AG09319 (cell line): ENCODE measurements around the gene SEMA4D.

Source experiments
- DNase-seq: peaks from one replicate; pipeline ENCODE4 v3.0.0-alpha.2; 2010; ENCODE audit warnings: low read depth; ENCODE audit errors: extremely low read depth
- TF ChIP-seq, protein P1 (sequence below): IDR thresholded peaks from 2 replicates; pipeline ENCODE4 v1.5.1; 2011; ENCODE audit warnings: low read depth, mild to moderate bottlenecking, inconsistent platforms, low read length, moderate library complexity

Gene SEMA4D

DNA sequence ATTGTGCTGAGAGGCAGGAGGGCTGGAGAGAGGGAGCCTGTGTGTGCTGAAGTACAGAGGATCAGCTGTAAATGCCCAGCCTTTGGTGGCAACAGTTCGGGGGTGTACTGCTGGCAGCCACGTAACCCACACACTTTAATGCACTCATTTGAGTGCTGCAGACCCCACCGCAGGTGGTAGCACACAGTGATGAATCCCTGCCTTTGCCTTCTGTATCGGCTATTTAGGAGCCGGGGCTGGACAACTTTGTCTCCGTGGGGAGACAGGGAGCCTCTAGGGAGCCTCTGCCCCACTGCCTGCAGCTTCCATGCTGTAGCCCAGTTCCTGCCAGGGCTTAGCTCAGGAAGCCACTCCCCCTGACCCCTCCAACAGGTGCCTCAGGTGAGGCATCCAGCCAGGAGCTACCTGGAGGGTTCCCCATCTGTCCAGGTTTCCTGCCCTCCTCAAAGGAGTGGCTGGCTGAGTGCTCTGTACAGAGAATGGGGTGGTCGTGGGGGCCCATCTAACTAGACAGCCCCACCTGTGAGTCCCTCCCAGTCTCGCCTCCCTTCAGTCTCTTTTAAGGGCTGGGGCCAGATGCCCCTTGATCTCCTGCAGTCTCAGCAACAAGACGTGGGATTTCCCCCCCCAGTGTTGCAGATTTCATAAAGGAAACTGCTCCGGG, 135.1 kb downstream of the SEMA4D start:
- TF ChIP-seq, protein P1, sequence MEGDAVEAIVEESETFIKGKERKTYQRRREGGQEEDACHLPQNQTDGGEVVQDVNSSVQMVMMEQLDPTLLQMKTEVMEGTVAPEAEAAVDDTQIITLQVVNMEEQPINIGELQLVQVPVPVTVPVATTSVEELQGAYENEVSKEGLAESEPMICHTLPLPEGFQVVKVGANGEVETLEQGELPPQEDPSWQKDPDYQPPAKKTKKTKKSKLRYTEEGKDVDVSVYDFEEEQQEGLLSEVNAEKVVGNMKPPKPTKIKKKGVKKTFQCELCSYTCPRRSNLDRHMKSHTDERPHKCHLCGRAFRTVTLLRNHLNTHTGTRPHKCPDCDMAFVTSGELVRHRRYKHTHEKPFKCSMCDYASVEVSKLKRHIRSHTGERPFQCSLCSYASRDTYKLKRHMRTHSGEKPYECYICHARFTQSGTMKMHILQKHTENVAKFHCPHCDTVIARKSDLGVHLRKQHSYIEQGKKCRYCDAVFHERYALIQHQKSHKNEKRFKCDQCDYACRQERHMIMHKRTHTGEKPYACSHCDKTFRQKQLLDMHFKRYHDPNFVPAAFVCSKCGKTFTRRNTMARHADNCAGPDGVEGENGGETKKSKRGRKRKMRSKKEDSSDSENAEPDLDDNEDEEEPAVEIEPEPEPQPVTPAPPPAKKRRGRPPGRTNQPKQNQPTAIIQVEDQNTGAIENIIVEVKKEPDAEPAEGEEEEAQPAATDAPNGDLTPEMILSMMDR, result no peak
- no peak for DNase-seq

DNA sequence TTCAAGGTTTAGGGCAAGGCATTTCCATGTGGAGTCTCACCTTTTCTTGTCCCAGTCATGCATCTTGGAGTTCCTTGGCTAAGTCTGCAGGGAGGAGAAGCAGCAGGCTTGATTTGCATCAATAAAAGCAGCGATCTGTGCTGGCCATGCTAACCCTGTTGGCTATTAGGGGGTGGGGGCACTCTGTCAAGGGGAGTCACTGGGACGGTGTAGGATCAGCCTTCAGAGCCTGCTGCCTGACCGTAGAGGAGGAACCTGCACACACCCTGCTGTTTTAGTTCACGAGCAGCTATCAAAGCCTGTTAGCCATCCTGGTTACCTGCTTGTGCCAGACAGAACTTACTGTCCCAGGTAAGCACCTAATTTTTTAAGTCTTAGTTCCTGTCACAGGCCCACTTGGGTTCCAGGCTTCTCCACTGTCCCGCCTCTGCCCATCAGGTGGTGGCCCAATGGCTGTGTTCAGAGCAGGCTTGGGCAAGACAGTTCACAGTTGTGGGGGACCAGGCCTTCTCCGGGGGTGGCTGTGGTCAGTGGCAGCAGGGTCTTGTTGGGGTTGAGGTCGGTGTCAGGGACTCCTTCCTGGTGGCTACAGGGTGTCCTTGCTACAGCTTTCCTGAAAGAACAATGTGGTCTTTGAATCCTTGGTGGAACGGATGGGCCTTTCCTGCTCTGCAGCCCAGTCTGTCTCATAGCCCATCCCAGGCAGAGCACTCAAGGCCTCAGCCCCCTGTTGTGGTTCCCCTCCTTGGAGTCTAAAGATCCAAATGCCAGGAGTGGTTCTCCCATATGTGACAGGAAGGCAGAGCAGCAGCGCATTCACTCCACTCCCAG, 135.9 kb downstream of the SEMA4D start:
- TF ChIP-seq, protein P1, result no peak

DNA sequence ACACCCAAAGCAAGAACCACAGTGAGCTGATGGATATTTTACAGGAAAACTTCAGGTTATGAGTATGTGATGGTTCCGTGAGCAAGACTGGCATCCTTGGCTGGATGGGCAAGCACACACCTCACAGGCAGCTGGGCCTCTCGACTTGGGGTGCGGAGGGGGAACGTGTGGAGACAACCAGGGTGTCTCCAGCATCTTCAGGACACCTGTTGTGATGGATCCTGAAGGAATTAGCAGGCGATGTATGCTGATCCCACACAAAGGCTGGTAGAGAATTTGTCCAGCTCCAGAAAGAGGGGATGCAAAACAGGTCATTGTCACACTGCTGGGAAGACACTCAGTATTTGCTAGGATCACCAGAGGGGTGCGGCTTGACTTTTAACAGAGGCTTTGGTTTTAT, 136.9 kb downstream of the SEMA4D start:
- DNase-seq, result no peak
- TF ChIP-seq, protein P1, result no peak

More for the DNA sequence above, 135.9 kb downstream of the SEMA4D start:
- DNase-seq, result no peak

DNA sequence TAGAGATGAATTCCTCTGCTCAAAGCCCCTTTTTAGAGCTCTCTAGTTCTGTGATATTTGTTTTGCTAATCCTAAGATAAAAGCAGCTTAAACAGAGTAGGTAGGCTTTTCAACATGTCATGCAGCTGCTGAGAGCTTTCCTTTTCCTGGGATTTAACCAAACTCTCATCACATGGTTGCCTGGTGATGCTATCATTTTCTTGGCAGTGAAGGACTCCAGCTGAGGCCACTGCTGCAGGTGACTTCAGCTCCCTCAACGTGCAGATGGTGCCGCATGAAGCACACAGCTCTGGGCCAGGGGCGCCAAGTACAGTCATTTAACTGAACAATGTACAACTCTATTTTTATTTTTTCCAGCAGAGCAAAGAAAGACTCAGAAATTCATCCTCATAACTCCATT, 137.4 kb downstream of the SEMA4D start:
- TF ChIP-seq, protein P1, result no peak
- no peak for DNase-seq

DNA sequence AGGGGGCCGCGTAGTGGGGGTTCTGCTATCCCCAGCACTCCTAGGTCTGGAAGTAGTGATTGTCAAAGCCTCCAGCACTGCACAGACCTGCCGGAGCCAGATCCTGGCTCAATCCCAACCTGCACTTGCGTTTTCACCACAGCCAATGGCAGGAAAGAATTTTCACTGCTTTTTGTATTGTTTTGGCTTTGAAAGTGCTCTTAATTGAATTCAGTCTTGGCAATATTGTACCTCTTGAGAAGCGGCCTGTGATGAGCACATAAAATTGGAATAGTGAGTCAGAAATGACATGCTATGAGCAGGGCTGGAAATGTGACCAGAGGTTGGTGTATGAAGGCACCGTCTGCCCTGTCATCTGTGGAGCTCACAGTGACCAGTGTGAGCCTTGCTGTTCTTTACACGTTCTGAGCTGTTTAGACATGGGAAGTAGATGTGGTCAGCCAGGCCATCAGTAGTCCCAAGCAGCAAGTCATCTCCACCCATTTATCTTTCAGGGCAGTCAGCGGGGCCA, 138.1 kb downstream of the SEMA4D start:
- TF ChIP-seq, protein P1, result no peak
- DNase-seq, result peak; percentile 10

DNA sequence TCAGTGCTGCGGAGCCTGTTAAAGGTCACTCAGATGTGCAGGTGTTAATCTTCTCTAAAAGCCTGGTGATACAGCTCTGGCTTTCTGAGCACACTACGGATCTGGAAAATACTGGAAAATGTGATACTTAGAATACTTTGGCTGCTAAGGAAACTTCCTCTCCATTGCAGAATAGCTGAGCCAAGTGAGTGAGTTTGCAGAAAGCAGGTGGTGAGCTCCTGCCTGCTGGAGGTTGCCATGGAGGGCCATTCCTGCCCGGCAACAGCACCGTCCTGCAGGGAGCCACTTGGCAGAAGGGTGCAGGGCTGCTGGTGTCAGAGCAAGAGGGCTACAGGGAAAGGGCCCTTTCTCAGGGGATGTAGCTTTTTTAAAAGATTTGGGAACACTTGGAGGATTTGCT, 138.9 kb downstream of the SEMA4D start:
- no peak for DNase-seq
- TF ChIP-seq, protein P1, result no peak

DNA sequence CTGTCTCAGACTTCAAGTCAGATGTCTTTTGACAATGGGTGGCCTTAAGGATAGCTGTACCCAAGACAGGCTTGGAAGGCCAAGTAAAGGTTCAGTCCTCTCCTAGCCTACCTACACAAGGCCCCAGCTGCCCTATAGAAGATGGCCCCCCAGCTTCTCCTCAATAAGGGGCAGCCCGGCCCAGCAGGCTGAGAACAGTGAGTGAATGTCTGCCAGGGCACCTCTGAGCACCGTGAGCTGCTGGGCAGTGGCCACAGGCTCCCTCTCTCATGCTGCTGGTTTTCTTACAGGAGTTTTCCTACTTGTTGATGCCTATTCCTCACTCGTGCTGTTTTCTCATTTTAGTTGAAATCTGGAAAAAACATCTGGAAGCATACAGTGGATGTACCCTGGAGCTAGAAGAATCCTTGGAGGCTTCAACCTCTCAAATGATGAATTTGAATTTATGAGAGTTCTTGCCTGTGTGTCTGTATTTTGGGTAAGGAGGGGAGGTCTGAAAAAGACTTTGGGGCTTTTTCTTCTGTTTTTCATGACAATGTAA, 139.5 kb downstream of the SEMA4D start:
- TF ChIP-seq, protein P1, result no peak
- no peak for DNase-seq
